22Rv1 (cell line): ENCODE data around the gene ZNF608.
A peak's percentile ranks its signal among the peaks of the same experiment; 100 is the strongest.

Source experiments
- H3K27ac ChIP-seq: fragments of 450-650 bp; 2 replicates; pipeline ENCODE4 v1.5.1; 2017
- CTCF ChIP-seq: fragments of 450-650 bp; IDR thresholded peaks from 2 replicates; pipeline ENCODE4 v1.5.1; 2017; ENCODE audit warnings: mild to moderate bottlenecking
- ZFX ChIP-seq: fragments of 450-650 bp; IDR thresholded peaks from 2 replicates; pipeline ENCODE4 v1.6.1; 2017; ENCODE audit warnings: antibody characterized with exemption, borderline replicate concordance

ZNF608 gene

DNA sequence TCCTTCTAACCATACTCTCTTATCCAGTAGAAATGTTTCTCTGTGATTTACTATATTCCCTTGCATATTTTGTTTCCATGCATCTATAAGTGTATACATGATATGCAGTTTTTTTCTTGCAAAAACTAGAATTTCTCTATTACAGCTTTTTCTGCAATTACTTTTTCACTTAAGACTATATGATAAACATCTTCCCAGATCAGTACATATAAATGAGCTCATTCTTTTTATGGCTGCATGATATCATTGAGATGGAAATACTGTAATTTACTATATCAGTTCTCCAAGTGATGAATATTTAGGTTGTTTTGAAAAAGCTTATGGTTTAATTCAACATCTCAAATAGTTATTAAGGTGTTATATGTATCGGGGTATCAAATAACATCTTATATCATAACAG lies 18.1 kb upstream of the ZNF608 start:
- TF ChIP-seq CTCF: no peak
- no peak for TF ChIP-seq ZFX
- peak overlapping the region; percentile 64 for H3K27ac ChIP-seq

- no peak overlapping the region for H3K27ac ChIP-seq
- TF ChIP-seq ZFX (no peak), CTCF (no peak)
These were observed 14.6 kb upstream of the ZNF608 start for GRCh38 chr5:124761010-124761409.

DNA sequence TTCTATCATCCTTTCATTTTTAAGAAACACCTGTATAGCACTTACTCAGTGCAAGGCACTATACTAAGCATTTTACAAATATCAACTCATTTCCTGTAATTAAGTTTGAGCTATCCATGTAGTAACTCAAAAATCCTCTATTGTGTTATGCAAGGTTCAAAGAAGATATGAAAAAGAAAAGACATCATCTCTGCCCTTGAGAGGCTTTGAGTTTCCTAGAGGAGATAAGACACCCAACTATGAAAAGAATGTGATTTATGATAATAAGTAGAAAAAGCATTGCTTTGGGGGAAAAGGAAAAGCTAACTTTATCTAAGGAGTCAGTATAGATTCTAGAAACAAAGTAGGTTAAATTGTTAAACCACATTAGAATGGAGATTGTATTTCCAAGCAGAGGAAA lies 14.2 kb upstream of the ZNF608 start:
- no peak overlapping the region for H3K27ac ChIP-seq
- TF ChIP-seq ZFX (no peak), CTCF (no peak)

DNA sequence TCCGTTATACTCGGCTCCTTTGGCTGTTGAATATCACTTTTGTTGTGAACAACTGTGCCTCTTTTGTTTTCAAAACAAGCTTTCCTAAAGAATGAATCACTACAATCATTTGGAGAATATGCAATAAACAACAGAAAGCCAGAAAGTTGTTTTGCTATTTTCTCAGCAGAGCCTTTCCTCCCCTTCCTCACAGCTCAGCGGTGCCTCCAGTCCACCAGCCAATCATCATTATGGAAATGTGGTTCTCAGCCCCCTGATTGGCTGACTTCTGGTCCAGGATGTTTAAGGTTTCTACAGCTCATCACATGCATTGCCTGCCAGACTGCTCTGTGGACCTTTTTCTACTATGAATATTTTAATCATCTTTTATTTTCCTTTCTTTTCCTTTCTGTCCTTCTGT lies 9.1 kb upstream of the ZNF608 start:
- TF ChIP-seq ZFX (no peak), CTCF (no peak)
- no peak overlapping the region for H3K27ac ChIP-seq

DNA sequence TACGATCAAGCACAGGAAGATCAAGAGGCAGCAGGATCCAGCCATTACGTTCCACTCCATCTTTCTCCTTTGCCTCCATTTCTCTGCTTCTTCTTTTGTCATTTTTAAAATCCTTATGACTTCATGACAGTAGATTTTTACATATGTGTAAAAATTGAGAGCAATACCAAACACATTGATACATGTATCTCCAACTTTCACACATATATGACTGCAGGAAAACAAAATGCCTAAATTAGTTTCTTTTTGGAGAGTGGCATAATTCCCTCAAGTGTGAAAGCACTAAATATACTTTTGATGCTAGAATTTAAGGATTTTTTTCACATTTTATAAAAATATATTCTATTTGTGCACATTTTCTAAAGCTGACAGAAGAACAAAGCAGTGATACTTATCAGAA lies 8.6 kb upstream of the ZNF608 start:
- TF ChIP-seq ZFX: no peak
- no peak for TF ChIP-seq CTCF
- no peak overlapping the region for H3K27ac ChIP-seq

- TF ChIP-seq ZFX: no peak
- TF ChIP-seq CTCF: no peak
- H3K27ac ChIP-seq: no peak overlapping the region
These were observed 7.9 kb upstream of the ZNF608 start for GRCh38 chr5:124754206-124754927.

DNA sequence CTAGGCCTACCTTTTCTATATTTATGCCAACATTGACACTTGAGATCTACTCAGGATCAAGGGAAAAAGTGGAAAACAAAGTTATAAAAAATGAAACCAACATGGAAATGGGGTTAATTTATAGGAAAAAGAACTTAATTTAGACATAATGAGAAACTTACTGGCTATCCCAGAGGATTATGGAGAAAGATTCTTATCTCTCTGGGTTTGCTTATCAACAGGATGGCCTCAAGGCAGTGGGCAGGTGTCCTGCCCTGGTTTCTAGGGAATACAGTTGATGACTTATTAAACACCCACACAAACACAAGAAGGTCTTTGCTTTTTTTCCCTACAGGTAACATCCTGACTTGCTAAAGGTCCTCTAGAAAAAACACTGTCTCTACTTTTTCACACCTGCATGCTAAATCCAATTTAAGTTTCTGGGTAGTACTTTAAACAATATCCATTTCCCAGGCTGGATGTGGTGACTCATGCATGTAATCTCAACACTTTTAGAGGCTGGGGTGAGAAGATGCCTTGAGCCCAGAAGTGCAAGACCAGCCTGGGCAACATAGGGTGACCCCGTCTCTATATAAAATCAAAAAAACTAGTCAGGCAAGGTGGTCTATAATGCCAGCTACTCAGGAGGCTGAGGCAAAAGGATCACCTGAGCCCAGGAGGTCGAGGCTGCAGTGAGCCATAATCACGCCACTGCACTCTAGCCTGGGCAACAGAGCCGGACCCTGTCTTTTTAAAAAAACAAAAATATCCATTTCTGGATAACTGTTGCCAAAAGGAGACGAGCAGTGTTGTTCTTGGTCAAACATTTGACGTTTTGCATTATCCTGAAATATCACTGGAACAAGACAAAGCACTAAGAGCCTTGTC lies 6.6 kb upstream of the ZNF608 start:
- H3K27ac ChIP-seq: 0 out of 2 replicates have a peak overlapping the region, but pooled peaks have one; percentile 97
- no peak for TF ChIP-seq ZFX
- no peak for TF ChIP-seq CTCF
